OCI-M2 (cell line): ENCODE results near the gene RHBDL3.
"Not testable (repeated sequence)": the region's sequence is repeated elsewhere in the genome, so short reads cannot be mapped to it uniquely, and the experiment has no call there.

Experiments
- DNase-seq: peaks from one replicate; lab custom pipeline; 2025; ENCODE audit not compliant: unreplicated experiment; lab: John Stamatoyannopoulos, UW

Gene RHBDL3

DNA sequence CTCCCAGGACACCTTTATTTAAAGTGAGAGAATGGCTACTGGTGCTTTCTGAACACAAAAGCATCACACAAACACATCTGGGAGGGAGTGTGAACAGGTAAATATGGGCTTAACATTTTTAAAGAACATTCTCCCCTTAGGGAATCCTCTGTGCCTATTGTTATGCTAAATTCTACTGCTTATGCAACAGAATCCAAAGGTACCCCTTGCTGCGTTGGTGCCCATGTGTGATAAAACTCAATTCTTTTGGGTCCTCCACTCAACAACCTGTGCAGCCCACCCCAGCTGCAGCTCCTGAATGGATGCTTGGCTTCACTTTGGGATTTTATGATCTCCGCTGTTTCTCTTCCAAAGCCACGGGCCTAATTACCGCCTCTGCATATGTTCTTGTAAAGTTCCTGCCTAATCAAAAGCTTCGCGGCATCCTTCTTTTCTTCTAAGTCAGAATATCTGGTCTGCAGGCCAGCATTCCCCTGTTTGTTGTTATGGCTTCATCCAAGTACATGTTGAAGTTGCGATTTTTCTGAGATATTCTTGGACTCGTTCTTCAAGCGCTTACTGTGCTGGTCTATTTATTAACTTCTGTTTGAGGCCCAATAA lies 23.9 kb downstream of the RHBDL3 start:
- DNase-seq = no peak

DNA sequence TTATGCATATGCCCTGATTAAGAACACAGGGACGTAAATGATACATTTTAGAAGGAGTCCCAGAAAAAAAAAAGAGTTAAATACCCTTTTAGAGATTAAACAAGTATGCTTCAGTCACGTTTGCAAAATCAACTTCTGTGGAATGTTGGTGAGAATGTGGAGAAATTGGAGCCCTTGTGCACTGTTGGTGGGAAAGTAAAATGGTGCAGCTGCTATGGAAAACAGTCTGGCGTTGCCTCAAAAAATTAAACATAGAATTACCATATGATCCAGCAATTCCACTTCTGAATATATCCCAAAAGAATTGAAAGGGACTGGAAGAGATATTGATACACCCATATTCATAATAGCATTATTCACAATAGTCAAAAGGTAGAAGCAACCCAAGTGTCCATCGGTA lies 26.5 kb downstream of the RHBDL3 start:
- no peak for DNase-seq

DNA sequence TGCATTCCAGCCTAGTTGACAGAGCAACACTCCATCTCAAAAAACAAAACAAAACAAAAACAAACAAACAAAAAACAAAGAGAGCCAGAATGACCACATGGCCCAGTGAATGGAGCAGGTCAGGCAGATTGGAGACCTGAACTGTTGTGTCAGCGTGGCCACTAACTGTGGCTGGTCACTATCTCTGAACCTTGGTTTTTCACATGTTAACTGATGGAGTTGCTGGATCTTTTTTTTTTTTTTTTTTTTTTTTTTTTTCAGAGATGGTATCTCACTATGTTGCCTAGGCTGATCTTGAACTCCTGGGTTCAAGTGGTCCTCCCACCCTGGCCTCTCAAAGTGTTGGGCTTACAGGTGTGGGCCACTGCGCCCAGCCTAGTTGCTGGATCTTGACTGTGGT lies 31.8 kb downstream of the RHBDL3 start:
- no peak for DNase-seq

DNA sequence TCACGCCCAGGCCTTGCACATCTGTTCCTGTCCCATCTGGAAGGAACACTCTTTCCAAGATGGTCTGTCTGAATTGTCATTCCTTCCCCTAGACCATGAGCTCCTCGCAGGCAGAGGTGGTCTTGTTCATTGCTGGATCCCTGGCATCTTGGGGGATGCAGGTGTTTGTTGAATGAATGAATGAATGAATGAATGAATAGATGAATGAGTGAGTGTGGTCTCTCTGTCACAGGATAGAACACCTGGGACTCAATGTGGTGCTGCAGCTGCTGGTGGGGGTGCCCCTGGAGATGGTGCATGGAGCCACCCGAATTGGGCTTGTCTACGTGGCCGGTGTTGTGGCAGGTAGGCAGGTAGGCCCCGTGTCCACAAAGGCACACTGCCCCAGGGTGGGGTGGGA lies 32.2 kb downstream of the RHBDL3 start:
- DNase-seq = no peak

DNA sequence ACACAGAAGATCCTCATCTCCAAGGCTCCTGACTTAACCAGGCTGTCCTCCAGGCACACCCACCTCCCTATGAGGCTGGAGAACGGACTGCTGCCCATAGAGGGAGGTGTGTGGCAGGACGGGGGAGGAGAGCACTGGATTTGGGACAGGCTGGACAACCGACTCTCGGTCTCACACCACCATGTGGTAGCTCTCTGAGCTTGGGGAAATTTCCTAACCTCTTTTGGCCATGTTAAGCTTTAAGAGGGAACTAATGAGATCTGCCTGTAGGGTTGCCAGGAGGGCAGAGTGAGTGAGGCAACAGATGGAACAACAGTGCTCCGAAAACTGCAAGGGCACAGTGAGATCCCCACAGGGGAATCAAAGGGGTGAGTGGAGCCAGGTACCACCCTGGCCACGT lies 32.7 kb downstream of the RHBDL3 start:
- no peak for DNase-seq

DNA sequence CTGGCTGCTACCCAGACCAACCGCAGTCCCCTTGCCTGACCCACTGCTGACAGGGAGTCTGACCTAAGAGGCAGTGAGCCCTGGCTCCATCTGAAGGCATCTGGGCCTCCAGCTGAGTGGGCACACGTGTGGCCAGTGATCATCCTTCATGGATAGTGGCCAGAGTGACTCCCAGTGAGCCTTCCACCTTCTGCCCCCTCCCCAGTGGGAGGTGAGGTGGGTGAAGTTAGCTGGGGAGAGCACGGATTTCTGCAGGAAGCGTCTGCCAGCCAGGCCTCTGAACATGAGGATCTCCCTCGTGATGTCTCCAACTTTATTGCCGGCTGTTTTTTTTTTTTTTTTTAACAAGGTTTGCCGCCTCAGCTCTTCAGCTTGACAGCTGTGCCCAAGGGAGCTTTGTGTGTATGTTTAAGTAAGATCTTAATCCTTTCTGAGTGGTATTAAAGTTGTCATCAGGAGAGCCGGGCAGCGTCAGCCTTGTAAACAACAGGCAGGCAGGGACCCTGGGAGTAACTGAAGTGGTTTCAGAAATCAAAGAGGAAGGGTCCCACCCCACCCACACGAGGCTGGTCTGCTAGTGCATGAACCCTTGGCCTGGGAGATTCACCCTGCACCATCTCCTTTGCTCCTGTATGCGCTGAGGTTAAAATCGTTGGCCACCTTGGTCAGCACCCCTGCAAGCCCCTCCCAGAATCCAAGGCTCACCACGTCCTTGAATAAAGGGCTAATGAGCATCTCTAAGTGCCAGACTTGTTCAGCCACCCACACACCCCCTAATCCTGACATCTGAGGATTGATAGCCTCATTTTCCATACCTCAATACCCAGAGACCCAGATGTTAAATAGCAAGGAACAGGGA lies 33.3 kb downstream of the RHBDL3 start:
- no peak for DNase-seq

DNA sequence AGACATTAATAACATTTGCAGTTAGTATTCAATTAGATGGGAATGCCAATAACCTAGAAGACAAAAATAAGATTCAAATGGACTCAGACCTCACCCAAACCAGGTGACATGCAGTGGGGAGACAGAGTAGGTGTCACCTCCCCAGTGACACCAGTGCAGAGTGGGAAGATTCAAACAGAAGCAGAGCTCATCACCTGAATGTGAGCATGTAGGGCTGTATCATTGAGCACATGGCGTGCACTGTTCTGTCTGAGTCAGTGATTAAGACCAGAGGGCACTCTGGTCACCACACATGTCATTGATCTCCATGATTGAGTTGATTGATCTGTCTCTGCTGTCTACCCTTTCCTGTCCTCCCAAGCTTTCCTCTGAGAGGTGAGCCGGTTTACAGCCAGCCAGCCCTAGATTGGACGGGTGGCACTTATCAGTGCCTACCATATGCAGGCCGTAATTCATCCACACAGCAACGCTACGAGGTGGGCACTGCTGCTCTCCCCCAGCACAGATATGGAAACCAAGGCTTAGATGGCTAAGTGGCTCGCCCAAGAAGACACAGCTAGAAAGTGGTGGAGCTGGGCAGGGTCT lies 34.0 kb downstream of the RHBDL3 start:
- DNase-seq = no peak

DNA sequence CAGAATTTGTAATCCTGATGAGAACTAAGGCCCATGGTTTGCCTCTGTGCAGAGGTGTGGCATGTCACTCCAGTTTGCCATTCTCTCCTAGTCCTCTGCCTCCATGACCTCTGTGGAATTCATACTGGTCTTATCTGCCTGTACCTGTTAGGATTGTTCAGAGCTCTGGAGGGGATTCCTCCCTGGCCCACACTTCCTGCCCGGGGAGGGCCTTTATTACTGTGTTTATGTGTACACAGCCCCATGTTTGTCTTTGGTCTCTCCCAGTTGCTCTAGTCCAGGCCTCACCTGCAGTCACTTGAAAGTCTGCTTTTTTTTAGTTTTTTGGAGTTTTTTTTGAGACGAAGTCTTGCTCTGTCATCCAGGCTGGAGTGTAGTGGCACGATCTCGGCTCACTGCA lies 36.4 kb downstream of the RHBDL3 start:
- no peak for DNase-seq

DNA sequence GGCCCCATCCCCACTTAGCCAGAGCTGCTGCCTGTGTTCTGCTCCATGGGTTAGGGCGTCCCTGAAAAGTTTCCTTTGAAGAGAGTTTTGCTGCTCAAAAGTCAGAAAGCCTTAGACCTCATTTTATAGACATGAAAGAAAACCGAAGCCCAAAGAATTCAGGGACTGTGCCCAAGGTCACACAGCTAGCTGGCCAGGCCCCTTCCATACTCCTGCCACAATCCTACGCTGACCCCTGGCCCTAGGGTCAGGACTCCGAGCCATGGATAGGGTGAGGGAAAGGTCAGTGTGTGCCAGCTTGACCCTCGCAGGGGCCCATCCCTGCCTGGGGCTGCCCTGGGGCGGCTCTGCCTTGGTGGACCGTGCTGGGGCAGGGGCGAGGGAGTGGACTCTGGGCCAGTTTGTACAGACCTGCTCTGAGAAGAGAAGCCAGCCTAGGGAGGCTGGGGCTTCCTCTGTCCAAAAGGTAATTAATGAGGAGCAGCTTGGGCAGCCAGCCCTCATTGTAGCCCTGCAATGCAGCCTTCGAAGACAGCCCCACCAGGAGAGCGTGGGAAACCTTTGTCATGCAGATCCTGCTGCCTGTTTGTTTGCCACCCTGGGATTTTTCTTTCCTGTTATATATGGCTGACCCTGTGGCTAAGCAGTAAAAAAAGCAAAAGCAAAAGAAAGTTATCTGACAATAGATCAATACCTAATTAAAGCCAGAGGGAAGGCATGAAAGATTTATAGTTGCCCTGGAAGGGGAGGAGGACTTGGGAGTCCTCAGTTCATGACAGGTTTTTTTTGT lies 37.4 kb downstream of the RHBDL3 start:
- no peak for DNase-seq

DNA sequence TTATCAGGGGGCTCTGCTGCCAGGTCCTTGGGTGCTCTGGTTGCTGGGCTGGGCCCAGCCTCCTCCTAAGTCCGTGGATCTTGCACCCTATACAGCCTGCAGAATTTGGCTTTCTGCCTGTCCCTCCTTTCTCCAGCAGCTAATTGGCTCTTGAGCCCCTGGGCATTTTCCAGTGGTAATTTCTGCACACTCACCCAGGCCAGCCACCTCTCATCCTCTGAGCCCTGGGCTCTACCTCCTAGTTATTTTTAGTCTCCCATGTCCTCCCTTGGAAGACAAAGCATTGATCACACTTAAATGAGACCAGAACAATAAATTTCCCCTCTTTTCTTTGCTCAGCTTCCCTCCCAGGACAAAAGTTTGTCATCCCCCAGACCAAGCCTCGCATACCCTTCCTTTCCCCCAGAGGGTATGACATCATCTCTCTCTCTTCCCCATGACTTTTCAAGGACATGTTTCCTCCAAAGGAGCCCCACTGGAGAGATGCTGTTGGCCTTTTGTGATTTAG lies 38.2 kb downstream of the RHBDL3 start:
- DNase-seq = no peak

DNA sequence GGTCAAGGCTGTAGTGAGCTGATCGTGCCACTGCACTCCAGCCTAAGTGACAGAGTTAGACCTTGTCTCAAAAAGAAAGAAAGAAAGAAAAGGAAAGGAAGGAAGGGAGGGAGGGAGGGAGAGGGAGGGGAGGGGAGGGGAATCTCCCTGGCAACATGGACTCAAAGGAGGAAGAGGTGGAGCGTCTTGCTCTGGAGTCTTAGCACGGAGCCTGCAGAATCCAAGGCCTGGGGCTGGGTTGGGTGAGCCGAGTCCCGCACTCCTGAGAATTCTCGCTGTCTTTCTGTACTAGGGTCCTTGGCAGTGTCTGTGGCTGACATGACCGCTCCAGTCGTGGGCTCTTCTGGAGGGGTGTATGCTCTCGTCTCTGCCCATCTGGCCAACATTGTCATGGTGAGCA lies 39.4 kb downstream of the RHBDL3 start:
- no peak for DNase-seq

DNA sequence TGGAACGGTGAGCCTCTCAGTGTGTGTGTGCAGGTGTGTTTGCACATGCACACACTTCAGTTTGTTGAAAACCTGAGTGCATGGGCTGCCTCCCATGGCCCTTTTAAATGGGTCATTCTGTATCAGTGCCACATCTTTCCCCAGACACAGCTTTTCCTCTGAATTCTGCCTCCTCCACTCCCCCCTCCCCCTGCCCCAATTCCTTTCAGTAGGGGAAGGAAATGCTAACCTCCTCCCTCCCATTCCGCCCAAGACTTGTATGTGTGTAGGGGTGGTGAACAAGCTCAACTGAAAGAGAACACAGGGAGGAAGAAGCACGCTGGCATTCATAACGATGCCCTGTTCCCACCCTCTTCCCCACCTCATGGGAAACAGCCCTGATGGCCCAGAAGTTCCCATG lies 42.0 kb downstream of the RHBDL3 start:
- no peak for DNase-seq

DNA sequence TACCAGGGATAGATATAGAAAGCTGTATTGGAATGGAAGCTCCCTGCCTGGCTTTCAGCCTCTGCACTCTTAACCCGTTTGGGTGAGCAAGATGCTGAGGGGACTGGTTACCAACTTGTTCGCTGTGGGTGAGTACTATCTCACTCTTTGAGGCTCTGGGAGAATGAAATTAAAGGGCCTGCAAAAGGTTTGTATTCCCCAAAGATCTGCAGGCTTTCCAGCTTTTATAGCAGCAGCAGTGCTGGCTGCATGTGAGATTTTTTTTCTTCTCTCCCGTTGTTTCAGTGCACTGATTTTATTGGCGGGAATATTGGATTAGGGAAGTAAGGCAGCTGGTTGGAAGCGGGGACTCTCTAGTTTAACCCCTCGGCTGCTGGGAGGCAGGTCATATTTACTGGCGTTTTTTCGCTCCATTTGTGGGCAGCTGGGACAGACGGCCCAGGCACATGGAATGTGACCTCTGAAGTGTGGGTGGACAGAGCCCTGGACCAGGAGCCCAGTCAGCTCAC lies 45.5 kb downstream of the RHBDL3 start:
- DNase-seq = no peak

DNA sequence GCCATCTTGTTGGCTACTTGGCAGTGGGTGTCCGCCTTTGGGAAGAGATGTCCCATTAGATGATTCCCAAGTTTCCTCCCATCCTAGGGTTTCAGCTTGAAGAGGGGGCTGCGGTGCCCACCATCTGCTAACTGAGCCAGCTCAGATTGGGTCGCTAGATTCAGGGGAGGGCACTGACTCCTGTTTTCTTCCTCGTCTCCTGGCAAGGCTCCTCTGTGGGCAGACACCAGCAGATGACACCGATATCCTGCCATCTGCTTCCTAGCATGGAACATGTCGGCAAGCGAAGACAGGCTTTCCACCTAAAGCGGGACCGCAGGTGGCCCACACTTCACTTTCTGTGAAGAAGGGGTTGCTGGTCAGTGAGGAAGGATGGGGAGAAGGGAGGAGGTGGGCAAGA lies 49.0 kb downstream of the RHBDL3 start:
- no peak for DNase-seq

DNA sequence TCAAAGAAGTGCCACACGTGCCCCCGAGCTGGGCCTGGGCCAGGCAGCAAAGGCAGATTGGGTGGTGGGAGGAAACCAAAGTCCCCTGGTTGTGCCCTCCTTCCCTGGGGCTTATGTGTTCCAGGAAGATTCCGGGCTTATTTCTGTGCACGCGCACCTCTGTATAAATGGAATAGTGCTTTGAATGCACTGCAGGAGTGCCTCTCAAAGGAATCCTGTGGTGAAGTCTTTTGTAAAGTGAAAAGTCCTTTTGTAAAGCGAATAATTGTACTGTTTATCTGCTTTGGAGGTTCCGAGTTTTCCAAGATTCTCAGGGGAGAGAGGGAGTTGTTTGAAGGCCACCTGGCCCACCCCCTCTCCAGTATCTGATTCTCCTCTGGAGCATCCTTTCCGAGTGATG lies 49.5 kb downstream of the RHBDL3 start:
- DNase-seq = no peak

DNA sequence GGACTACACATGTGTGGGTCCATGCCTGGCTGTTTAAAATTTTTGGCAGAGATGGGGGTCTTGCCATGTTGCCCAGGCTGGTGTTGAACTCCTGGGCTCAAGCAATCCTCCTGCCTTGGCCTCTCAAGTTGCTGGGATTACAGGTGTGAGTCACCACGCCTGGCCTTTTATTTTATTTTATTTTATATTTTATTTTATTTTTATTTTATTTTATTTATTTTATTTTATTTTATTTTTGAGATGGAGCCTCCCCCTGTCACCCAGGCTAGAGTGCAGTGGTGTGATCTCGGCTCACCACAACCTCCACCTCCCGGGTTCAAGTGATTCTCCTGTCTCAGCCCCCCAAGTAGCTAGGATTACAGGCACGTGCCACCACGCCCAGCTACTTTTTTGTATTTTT lies 51.0 kb downstream of the RHBDL3 start:
- not testable (repeated sequence) for DNase-seq

DNA sequence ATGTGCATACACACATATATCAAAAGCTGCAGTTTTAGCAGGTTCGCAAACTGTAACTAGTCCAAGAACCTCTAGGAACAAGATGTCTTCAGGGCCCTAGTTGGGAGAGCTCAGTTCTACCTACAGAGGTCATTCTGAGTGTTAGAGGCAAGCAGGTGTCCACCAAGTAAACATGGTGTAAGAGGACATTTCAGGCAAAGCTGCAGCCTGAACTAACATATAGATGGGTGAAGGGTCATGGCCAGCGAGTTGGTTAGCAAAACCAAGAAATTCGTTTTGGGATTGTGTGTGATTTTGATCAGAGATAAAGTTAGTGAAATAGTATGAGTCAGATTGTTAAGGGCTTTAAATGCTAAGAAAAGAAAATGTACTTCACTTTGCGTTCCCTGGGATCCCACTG lies 51.7 kb downstream of the RHBDL3 start:
- DNase-seq = no peak

DNA sequence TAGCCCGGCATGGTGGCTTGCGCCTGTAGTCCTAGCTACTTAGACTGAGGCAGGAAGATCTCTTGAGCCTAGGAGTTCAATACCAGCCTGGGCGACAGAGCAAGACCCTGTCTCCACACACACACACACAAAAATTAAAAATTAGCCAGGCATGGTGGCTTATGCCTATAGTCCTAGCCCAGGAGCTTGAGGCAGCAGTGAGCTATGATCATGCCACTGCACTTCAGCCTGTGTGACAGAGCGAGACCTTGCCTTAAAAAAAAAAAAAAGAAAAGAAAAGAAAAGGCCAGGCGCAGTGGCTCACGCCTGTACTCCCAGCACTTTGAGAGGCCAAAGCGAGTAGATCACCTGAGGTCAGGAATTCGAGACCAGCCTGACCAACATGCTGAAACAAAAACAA lies 52.4 kb downstream of the RHBDL3 start:
- no peak for DNase-seq

DNA sequence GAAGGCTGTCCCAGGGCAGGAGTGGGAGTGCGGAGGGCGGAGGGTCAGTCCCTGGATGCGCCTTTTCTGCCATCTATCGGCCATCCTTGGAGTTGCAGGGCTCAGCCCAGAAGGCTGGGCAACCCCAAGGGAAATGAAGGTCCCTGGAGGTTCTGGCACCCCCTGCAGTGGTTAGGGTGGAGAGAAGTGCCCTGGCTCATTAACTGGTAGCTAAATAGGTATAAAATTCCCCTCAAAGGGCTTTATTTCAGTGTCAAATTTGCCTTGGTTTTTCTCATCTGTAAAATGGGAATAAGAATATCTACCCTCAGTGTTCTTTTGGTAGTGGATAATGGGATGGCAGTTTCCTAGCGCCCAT lies 53.9 kb downstream of the RHBDL3 start:
- DNase-seq = peak; percentile 27

DNA sequence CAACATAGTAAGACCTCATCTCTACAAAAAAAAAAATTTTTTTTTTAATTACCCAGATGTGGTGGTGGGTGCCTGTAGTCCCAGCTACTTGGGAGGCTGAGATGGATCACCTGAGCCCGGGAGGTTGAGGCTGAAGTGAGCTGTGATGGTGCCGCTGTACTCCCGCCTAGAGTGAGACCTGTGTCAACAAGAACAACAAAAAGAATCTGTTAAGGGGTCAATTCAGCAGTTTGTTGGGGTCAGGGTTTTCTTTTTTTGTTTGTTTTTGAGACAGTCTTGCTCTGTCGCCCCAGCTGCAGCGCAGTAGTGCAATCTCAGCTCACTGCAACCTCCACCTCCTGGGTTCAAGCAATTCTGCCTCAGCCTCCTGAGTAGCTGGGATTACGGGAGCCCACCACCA lies 54.4 kb downstream of the RHBDL3 start:
- not testable (repeated sequence) for DNase-seq

DNA sequence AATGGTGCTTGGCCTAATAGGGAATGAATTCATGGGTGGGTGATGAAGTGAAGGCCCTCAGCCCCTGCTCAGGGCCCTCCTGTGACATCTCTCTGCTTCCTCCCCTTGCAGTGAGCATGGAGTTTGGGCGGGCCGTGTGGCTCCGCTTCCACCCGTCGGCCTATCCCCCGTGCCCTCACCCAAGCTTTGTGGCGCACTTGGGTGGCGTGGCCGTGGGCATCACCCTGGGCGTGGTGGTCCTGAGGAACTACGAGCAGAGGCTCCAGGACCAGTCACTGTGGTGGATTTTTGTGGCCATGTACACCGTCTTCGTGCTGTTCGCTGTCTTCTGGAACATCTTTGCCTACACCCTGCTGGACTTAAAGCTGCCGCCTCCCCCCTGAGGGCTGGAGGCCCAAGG lies 55.2 kb downstream of the RHBDL3 start:
- no peak for DNase-seq
